Fibroblast of lung (primary cell): Measurements from ENCODE around the gene DSCAML1.

ENCODE experiments used
- EZH2 ChIP-seq: IDR thresholded peaks from 2 replicates; pipeline ENCODE4 v1.5.1; 2012; ENCODE audit warnings: low read length, control low read depth, mild to moderate bottlenecking; ENCODE audit errors: missing control alignments
- TF ChIP-seq, protein P1 (sequence below), 2 donors: IDR thresholded peaks in 1 of 2; conservative IDR thresholded peaks in 1 of 2; 1 replicate in 1 of 2; 2 replicates in 1 of 2; pipeline ENCODE4 v1.5.1; 2011 to 2012; ENCODE audit warnings: low read length in 2 of 2, control low read depth in 1 of 2, inconsistent platforms in 1 of 2, low read depth in 1 of 2, mild to moderate bottlenecking in 1 of 2

DNA sequence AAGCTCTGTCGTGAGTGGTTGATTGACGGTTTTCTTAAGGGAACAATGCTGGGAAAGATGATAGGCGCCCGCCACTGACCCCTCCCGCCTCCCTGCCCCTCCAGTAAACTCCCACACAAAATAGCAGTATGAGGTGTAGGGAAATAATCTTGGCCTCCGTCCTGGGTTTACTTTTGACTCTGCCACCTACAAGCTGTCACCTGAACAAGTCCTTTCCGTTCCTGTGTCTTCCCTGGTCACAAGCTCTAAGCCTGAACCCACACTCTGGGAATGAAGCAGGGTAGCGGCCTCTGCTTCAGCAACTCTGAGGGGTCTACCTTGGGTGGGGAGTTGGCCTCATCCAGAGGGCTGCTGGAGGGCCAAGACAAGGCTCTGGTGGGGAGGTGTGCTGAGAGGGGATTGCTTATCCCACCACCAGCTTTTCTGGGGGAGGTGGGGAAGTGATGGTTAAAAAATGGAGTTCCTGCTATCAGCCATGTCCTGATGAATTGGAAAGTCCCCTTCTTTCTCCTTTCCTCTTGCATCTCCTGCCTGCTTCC lies 381.6 kb downstream of the DSCAML1 start:
- TF ChIP-seq EZH2: no peak
- TF ChIP-seq, protein P1, sequence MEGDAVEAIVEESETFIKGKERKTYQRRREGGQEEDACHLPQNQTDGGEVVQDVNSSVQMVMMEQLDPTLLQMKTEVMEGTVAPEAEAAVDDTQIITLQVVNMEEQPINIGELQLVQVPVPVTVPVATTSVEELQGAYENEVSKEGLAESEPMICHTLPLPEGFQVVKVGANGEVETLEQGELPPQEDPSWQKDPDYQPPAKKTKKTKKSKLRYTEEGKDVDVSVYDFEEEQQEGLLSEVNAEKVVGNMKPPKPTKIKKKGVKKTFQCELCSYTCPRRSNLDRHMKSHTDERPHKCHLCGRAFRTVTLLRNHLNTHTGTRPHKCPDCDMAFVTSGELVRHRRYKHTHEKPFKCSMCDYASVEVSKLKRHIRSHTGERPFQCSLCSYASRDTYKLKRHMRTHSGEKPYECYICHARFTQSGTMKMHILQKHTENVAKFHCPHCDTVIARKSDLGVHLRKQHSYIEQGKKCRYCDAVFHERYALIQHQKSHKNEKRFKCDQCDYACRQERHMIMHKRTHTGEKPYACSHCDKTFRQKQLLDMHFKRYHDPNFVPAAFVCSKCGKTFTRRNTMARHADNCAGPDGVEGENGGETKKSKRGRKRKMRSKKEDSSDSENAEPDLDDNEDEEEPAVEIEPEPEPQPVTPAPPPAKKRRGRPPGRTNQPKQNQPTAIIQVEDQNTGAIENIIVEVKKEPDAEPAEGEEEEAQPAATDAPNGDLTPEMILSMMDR (conservative IDR thresholded peaks at IDR 0.05 in 1 of 2, IDR thresholded peaks at IDR 0.05 in 1 of 2; ENCODE audit: low read depth in 1 of 2, low read length in 2 of 2): no peak
